ENCODE data around the gene RHOC. TPM values are rescaled to one million over a fixed set of nuclear protein-coding genes. Genes with fewer than 3 reads are reported as not detected.

Gene RHOC
- total RNA-seq, 1 donor from 2014 or later, result 187 TPM

DNA sequence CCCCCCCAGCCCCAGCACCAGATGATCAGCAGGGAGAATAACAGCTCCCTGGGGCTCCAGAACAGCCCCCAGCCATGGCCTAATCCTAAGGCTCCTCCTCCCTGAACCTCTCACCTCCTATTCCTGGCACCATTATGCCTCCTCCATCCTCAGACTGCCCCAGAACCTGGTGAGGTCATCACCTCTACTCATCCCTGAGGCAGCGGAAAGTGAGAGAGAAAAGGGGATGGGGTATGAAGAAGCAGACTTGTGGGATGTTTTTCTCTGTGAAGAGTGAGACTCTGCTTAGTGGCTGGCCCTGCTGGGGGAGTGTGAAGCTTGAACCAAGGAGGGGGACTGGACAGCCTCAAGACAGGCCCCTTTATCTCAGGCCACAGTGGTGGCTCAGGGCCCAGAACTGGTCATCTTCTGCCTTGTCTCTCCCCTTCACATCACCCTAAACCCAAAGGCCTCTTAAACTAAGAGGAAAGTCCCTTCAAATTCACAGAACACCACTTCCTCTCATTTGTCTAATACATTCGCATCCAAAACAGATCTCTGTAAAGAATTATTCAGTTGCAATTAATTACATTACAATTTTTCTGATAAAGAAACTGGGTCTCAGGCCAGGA is 10.4 kb upstream of the RHOC start:
- DNase-seq (ENCODE audit: low spot score), result no peak

DNA sequence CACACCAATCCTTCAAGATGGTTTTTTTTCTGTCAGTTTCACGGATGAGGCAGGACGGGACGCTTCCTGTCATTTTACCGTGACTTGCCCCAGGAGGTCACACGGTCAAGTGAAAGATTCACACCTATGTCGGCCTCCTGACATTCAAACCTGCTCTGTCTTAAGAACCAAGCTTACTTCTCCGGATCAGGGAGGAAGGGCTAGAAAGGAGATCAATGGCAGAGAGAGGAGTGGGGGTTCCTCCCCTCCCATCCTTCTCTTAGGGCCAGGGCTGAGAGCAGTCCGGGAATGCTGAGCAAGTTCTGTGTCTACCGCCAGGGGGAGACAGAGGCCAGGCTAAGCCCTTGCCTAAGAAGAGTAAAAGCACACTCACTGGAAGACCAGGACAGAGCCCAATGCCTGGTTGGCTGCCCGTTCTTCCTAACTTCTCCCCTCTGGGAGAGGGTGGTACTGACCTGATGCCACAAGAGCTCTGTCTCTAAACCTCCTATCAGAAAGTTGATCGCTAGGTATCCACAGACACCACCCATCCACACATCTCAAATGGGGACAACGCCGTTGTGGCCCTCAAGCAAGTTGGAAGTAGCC is 9.3 kb upstream of the RHOC start:
- peak; percentile 89 for DNase-seq (ENCODE audit: low spot score)

DNA sequence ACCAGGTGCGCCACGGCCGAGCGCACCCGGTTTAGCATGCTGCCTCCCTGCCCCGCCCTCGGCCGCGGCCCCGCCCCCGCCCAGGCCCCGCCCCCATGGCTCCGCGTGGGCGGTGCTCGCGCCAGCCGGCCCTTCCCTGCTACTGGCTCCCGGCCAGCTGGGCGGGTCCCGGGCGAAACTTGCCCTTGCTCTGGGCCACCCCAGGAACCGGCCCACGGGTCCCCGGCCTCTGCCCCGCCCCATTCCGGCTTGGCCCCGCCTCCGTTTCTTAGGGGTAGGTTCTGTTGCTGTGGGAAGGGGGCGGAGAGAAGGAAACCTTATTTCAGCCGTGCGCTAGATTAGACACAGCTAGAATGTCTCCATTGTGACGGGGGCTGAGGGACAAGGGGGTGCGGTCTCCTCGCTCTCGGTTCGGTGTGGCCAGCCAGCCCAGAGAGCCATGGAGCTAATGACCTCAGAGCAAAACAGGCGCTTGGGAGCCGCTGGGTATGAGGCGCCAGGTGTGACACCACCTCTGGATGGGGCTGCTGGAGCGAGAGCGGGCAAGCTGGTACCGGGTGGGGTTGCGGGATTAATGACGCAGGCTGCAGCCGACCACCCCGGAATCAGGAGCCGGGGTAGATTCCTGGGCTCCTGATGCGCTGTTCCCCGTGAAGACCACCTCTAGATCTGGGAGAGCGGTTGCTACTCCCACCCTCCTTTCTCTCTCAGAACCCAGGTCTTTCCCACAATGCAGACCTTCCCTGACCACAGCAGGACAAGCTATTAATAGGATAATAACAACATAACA is 8.5 kb upstream of the RHOC start, which contains the start of gene PPM1J:
Gene PPM1J, minus strand, starts transcription at position 69 of the 790 bp plus-strand sequence. Its CDS starts 31 bp downstream, at position 38.
- peak; percentile 97 for DNase-seq (ENCODE audit: low spot score)

DNA sequence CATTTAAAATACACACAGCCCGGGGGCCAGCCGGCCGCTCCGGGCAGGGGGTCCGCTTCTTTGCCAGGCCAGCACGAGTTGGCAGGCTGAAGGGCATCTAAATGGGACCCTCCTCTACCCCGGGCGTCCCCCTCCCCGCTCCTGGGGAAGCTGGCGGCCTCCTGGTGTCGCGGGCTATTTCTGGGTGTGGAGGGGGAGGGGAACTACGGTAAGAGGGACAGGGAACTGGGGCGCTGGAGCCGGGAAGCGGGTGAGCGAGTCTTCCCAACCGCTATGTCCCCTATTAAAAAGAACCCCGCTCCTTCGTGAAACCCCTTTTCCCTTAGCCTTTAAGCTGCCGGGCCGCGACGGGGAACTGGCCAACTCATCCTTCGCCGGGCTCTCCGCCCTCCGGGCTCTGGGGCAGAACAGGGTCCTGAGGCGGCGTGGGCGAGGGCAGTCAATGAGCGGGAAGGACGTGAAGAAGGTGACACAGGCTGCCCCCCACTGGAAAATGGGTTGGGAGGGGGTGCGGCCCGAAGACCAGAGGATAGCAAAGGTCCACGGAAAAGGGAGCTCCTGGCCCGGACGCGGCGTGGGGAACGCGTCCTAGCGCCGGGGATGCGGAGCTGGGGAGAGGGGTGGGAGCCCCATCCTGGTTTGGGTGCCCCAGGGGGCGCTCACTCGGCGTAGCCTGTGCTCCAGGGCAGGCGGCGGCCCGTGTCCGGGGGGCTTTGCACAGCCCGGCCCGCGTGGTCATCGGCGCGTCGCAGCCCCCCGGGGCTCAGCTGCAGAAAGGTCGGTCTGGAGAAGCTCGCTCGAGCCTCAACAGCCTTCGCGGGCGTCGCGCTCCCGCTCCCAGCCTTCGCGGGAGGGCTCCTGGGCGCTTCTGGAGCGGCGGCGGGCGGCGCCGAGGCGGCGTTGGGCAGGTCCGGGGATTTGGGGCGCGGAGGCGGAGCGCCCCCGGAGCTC is 7.7 kb upstream of the RHOC start:
- no peak for DNase-seq (ENCODE audit: low spot score)

DNA sequence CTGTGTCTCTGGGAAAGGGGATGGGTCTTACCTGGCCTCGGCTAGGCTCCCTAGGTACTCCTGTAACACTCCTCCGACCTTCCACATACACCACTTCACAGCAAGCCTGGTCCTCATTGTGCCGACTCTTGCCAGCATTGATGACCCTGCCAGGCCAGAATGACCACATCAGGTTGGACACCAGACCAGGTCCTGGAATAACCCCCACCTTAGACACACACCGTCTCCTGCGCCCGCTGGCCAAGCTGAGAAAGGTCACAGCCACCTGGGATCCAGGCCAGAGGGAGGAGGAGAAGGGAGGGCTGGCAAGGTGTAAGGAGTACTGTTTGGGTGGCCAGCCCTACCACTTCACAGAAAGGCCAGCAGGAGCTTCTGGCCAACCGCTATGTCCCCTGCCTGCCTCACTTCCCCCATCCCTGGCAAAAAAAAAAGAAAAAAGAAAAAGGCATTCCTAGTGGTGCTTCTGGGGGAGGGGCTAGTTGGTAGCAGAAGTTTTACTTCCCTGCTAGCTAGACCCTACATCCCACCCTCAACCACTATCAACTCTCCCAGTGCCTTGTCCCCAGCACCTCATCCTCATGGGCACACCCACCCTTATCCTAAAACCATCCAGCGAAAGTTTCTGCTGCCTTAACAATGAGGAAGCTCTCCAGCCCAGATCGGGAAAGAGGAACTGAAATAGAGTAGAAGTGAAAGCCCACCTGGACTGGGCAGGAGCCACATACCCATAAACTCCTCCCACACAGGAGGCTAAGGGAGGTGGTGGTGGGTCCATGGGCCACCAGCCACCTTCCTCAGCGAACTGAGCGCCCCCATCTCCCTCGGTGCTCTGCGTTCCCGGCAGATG is 6.8 kb upstream of the RHOC start:
- DNase-seq (ENCODE audit: low spot score), result no peak

DNA sequence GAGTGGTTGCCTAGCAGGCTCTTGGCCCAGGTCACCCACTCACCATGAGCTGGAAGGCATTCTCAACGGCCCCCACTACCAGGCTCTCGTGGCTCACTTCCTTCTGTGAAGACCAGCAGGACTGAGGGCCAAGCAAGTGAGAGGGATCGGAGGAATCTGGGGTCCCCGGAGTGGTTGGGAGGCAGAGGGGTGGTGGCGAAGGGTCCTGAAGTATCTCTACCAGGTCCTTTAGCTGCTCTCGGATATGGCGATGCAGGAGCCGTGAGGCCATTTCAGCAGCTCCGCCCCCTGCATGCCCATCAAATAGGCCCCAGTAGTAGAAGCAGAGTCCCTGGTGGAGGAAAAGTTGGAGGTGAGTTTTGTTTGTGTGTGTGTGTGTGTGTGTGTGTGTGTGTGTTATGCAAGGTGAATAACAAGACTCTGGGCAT is 5.8 kb upstream of the RHOC start:
- no peak for DNase-seq (ENCODE audit: low spot score)

DNA sequence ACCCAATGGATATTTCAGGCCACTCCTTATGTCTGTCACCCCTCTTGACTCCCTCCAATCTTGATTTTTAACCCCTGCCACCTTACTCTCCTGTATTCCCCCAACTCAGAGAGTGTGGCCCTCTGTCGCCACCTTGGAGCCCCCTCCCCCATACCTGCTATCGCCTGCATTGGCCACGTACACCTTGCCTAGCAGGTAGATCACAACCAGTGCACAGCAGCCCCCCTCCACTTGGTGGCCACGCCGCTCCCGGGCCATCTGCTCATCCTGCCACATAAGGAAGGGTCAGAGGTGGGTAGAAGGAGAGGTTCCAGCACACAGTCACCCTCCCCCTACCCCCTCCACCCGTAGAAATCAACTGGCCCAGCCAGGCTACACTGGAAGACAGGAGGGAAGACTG is 5.3 kb upstream of the RHOC start:
- no peak for DNase-seq (ENCODE audit: low spot score)

DNA sequence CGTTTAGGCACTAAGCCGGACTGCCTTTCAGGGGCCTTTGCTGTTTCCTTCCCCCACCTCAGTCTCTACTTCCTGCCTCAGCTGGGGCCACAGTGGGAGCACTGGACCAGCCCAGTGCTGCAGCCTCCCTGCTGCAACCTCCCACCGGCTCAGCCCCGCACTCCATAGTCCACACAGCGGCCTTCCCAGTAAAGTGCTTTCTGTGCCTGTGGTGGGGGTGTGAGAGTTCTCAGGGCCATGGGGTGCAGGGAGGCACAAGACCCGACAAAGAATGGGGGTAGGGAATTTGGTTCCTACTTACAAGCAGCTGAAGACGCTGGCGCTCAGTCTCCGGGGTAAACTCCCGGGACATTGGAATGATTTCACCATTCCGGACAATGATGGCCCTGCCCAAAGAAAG is 4.7 kb upstream of the RHOC start:
- no peak for DNase-seq (ENCODE audit: low spot score)

DNA sequence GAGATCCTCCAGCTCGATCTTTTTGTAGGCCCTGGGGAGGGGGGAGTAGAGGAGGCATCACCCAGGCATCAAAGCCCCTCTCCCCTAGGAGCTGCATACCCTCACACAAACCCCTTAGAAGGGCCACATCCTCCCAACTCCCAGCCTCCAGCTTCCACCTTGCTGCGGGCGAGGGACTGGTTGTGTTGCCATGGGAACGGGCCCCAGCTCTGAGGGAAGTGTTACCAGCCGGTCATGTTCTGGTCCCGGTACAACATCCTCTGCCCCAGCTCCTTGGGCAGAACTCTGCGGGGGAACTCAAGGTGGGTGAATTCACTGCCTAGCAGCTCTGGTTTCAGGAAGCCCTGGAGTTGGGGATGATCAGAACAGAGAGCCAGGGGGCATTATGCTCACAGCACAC is 4.1 kb upstream of the RHOC start:
- DNase-seq (ENCODE audit: low spot score), result no peak

DNA sequence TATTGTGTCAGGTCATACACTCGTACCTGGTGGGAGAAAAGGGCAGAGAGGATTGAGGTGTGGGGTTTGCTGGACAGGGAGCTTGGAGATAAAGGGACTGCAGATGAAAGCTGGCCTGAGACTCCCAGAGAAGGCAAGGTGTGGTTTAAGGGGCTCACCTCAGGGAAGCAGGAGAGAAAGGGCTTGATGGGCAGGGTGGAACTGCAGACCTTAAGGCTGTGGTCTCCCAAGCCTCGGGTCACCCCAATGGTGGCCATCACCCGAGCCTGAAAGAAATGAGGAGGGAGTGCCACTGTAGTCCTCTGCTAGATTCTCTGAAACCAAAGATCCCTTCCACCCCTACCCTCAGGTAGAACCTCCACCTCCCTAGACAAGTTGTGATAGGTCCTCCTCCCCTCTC is 3.7 kb upstream of the RHOC start:
- DNase-seq (ENCODE audit: low spot score), result no peak

DNA sequence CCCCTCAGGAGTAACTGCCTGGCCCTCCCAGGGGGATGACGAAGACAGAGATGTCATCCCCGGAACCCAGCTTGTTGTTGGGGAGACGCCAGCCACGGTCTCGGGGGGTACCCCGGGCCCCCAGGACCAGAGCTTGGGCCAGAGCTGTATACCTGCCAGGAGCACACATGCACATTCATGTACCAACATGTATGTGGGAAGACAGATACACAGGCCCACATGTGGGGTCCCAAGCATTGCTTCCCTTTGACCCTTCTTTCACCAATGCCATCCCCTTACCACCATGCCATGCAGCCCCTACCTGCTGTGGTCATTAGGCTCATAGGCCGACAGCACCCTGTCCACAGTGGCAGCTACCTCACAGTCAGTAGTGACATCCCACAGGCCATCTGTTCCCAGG is 3.2 kb upstream of the RHOC start:
- DNase-seq (ENCODE audit: low spot score), result no peak

DNA sequence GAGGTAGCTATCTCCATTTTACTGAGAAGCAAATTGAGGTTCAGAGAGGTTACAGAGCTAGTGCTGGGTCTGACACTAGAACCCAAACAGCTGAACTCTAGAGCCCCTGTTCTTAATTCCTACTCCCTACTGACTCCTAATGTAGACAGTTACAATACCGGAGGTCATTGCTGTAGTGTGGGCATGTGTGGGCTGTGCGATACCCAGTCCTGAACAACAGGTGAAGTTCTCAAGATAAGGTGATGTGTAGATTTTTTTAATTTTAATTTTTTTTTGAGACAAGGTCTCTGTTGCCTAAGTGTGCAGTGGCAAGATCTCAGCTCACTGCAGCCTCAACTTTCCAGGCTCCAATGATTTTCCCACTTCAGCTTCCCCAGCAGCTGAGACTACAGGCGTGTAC is 1.6 kb upstream of the RHOC start:
- DNase-seq (ENCODE audit: low spot score), result no peak

DNA sequence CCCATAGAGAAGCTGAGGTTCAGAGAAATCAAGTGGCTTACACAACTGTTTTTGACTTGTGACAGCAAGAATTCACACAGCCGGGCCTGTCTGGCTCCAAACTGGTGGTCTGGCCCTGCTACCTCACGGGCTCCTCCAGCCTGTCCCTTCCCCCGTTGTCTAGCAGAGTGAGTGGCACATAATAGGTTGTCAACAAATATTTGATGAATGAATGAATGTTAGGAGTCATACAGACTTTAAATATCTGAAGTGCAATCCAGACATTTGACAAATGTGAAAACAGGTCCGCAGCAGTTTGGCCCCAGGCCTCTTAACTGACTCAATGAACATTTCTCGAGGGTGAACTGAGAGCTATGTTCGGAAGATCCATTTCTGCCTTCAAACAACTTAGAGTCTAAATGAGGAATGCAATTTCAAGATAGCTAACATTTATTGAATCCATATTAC is 1.1 kb upstream of the RHOC start:
- no peak for DNase-seq (ENCODE audit: low spot score)

DNA sequence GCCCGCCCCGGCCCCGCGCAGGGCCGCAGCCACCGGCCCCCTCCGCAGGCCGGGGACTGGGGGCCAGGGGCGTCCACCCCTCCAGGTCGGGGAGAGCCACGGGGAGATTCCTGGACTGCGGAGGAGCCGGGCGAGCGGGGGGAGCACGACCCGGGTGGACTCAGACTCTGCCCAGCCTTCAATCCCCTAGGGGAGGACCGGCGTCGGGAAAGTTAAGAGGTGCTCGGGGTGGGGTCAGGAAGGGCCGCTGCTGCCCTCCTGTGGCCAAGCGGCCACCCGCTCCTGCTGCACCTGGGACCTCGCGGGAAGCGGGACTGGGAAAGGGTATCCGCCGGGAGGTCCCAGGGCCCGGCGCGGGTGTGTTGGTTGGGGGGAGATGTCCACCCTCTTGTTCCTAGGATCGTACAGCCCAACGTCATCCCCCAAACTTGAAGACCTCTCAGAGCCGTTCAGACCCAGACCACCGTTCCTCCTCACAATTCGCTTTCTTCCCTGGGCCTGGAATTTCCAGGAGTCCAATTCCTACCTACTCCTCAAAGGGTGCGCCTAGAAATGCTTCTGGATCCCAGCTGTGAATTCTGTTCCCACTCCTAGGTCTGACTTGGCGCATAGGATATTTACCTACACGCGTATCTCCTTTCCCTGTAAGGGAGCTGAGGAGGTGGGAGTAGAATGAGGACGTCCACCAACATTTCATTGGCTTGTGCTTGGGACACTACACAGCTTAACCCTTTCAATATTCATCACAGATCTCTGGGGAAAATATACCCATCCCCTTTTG is 484 bp upstream of the RHOC start:
- peak; percentile 90 for DNase-seq (ENCODE audit: low spot score)

DNA sequence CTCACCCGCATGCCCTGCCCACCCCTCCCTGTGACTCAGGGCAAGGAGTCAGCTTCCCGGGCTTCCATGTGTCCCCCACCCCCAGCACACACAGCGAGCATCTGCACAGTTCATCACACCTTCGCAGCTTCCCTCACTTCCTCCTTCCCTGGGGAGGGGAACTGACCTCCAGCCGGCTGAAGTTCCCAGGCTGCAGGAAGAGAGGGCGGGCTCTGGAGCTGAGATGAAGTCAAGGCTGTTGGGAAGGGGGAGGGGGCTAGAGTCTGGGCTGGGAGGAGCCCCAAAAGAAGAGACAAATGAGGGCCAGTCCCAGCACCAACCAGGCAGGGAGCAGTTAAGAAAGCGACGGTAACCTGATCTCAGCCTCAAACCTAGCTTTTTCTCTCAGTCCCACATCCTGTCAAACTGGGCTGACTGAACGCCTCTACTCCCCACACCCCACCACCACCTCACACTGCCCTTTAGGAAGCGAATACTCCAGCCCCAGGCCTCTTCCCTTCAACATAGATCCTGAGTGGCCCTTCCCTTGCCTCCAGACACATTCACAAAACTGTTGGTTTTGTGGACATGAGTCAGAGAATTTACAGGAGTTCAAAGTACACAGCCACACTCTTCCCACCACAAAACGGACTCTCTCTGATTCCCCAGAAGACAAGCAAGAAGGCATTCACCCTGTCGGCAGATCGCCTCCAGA is 1.8 kb downstream of the RHOC start:
- peak; percentile 93 for DNase-seq (ENCODE audit: low spot score)

DNA sequence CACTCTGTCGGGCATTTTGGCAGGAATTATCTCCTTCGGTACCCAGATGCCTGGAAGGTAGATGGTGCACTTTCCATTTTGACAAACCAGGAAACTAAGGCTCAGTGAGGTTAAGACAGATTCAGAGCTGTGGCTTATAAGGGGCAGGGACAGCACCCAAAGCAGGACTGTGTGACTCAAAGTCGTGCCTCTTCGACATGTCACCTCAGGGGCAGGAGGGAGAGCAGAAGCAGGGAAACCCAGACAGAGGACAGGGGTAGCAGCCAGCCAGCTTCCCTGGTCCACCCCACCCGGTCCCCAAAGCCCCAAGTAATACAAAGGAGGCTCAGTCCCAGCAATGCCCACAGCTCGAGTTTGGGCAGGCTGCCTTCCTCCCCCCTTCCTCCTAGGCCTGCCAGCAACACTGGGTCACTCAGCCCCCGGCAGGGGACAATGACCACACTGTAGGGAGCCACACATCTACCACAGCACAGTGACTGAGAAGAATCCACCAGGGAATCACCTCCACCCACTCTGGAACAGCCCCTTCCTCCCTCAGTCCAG is 2.5 kb downstream of the RHOC start:
- DNase-seq (ENCODE audit: low spot score), result no peak

DNA sequence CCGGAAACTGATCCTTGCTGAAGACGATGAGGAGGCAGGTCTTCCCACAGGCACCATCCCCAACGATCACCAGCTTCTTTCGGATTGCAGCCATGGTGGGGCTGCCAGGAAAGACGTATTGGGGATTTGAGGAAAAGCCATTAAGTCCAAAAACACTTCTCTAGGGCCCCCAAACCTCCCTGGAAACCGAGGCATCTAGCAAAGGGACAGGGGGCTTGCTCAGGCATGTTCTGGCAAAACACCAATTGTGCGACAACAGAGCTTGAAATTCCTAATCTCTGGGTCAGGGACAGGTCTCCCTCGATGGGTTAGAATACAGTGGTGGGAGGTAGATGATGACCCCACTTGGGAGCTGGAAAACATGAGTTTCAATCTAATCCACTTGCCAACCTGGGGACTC is 3.2 kb downstream of the RHOC start:
- no peak for DNase-seq (ENCODE audit: low spot score)

DNA sequence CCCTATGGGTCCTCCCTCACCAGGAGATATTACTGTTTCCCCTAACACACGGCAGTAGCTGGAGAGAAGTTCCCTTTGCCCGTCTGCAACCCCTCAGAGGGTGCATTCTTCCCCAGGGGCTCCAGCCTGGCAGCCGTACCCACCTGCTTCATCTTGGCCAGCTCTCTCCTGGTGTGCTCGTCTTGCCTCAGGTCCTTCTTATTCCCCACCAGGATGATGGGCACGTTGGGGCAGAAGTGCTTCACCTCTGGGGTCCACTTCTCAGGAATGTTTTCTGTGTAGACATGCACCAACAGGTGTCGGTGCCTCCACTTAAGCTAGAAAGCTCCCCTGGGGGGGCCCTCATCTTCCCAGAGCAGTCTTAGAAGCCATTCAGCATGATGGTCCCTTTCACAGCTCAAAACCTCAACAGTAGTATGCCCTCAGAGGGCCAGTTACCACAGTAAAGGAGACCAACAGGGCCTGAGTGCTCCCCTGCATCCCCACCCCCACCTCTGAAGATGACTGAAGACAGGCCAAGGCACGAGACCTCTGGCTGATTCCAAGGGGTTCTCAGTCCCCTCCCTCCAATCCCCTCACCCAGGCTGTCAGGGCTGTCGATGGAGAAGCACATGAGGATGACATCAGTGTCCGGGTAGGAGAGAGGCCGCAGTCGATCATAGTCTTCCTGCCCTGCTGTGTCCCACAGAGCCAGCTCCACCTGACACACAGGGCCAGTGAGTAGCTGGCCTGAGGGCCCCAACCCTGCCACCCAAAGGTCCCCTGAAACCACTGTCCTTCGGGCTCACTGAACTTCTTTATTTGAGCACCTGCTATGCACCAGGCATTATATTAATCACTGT is 4.3 kb downstream of the RHOC start:
- DNase-seq (ENCODE audit: low spot score), result no peak
